ENCODE data around the gene WIPF2.
A peak's percentile ranks its signal among the peaks of the same experiment; 100 is the strongest.
"Not testable (repeated sequence)": the region's sequence is repeated elsewhere in the genome, so short reads cannot be mapped to it uniquely, and the experiment has no call there.

Gene WIPF2

GRCh38 chr17:40218006-40218739 is 931 bp upstream of the WIPF2 start:
- no peak for DNase-seq
- no peak for TF ChIP-seq CTCF (IDR thresholded peaks at IDR 0.05; ENCODE audit: low read depth, low read length)

GRCh38 chr17:40219594-40220338 is 662 bp downstream of the WIPF2 start:
- Histone ChIP-seq H3K36me3 (no peaks in the 10 kb centered on the region), H3K9me3 (no peaks in the 10 kb centered on the region), H3K27me3 (no peaks in the 10 kb centered on the region), H3K4me3 (ENCODE audit: low read depth, low read length) (peak overlapping the region; percentile 68), H3K4me1 (no peaks in the 10 kb centered on the region)
- TF ChIP-seq CTCF (IDR thresholded peaks at IDR 0.05; ENCODE audit: low read depth, low read length), result no peak
- DNase-seq, result no peak

More at GRCh38 chr17:40218006-40218739, 931 bp upstream of the WIPF2 start:
- H3K36me3 ChIP-seq, result no peaks in the 10 kb centered on the region
- peak overlapping the region; percentile 68 for H3K4me3 ChIP-seq (ENCODE audit: low read depth, low read length)
- no peaks in the 10 kb centered on the region for H3K9me3 ChIP-seq
- no peaks in the 10 kb centered on the region for H3K27me3 ChIP-seq
- no peaks in the 10 kb centered on the region for H3K4me1 ChIP-seq

GRCh38 chr17:40224718-40225550 is 5.8 kb downstream of the WIPF2 start:
- no peak overlapping the region for H3K4me3 ChIP-seq (ENCODE audit: low read depth, low read length)
- no peak for TF ChIP-seq CTCF (IDR thresholded peaks at IDR 0.05; ENCODE audit: low read depth, low read length)

GRCh38 chr17:40229146-40229545 is 10.0 kb downstream of the WIPF2 start:
- not testable (repeated sequence) for H3K9me3 ChIP-seq; H3K27me3 ChIP-seq; H3K36me3 ChIP-seq; DNase-seq; H3K4me1 ChIP-seq; H3K4me3 ChIP-seq (ENCODE audit: low read depth, low read length)

More at GRCh38 chr17:40224718-40225550, 5.8 kb downstream of the WIPF2 start:
- Histone ChIP-seq H3K4me1 (no peaks in the 10 kb centered on the region), H3K27me3 (no peaks in the 10 kb centered on the region), H3K36me3 (no peaks in the 10 kb centered on the region; the same call in 1 of the 2 replicates), H3K9me3 (no peaks in the 10 kb centered on the region)
- DNase-seq, result no peak

- no peak for TF ChIP-seq CTCF (IDR thresholded peaks at IDR 0.05; ENCODE audit: low read depth, low read length)
Measured at GRCh38 chr17:40230670-40231069, 11.6 kb downstream of the WIPF2 start.

GRCh38 chr17:40231928-40232327 is 12.8 kb downstream of the WIPF2 start:
- not testable (repeated sequence) for H3K9me3 ChIP-seq; H3K4me1 ChIP-seq; H3K4me3 ChIP-seq (ENCODE audit: low read depth, low read length); H3K36me3 ChIP-seq; DNase-seq; H3K27me3 ChIP-seq

More at GRCh38 chr17:40230670-40231069, 11.6 kb downstream of the WIPF2 start:
- Histone ChIP-seq H3K4me3 (ENCODE audit: low read depth, low read length) (no peak overlapping the region), H3K36me3 (peaks cover 8% of the 10 kb centered on the region), H3K9me3 (no peaks in the 10 kb centered on the region), H3K27me3 (no peaks in the 10 kb centered on the region), H3K4me1 (no peaks in the 10 kb centered on the region; the same call in 1 of the 2 replicates)
- DNase-seq, result no peak
